ENCODE measurements around the gene MOV10. TPM values are rescaled to one million over a fixed set of nuclear protein-coding genes. Genes with fewer than 3 reads are reported as not detected.
A peak's percentile ranks its signal among the peaks of the same experiment; 100 is the strongest.

Gene MOV10
- total and polyA plus RNA-seq, 2 donors from 2014 or later = 60.6 to 62.5 TPM

- Histone ChIP-seq H3K27me3 (ENCODE audit: control insufficient read depth, insufficient read depth, low read length) (no peaks in the 10 kb centered on the region), H3K9ac (ENCODE audit: low read length in 3 of 3) (peak overlapping the region in 1 of 3 donors; percentile 62), H3K36me3 (ENCODE audit: control insufficient read depth in 2 of 3, insufficient read depth in 3 of 3, low read length in 3 of 3) (peaks cover 0 to 10% (median 1%) of the 10 kb centered on the region in 3 donors), H3K27ac (ENCODE audit: low read depth in 2 of 2, low read length in 2 of 2) (peak overlapping the region in 1 of 2 donors; percentile 77), H3K9me3 (ENCODE audit: control insufficient read depth in 2 of 3, insufficient read depth in 1 of 3, low read length in 3 of 3) (no peaks in the 10 kb centered on the region), H3K4me1 (ENCODE audit: control insufficient read depth in 2 of 3, insufficient read depth in 2 of 3, low read depth in 1 of 3, low read length in 3 of 3) (peaks cover 0 to 32% (median 20%) of the 10 kb centered on the region in 3 donors), H3K4me3 (ENCODE audit: low read length in 3 of 3) (peak overlapping the region in 2 of 3 donors; percentile 48 to 60)
- DNase-seq (peak; percentile 93 to 97 (median 95)), FAIRE-seq (no peak)
- intact Hi-C loops (cut with DNase I) = no loop called here
- TF ChIP-seq, protein P1, sequence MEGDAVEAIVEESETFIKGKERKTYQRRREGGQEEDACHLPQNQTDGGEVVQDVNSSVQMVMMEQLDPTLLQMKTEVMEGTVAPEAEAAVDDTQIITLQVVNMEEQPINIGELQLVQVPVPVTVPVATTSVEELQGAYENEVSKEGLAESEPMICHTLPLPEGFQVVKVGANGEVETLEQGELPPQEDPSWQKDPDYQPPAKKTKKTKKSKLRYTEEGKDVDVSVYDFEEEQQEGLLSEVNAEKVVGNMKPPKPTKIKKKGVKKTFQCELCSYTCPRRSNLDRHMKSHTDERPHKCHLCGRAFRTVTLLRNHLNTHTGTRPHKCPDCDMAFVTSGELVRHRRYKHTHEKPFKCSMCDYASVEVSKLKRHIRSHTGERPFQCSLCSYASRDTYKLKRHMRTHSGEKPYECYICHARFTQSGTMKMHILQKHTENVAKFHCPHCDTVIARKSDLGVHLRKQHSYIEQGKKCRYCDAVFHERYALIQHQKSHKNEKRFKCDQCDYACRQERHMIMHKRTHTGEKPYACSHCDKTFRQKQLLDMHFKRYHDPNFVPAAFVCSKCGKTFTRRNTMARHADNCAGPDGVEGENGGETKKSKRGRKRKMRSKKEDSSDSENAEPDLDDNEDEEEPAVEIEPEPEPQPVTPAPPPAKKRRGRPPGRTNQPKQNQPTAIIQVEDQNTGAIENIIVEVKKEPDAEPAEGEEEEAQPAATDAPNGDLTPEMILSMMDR (IDR thresholded peaks at IDR 0.05; ENCODE audit: borderline replicate concordance, extremely low read depth, insufficient read depth) = peak; percentile 84
These were observed 33.0 kb downstream of the MOV10 start for GRCh38 chr1:112707221-112708001.

DNA sequence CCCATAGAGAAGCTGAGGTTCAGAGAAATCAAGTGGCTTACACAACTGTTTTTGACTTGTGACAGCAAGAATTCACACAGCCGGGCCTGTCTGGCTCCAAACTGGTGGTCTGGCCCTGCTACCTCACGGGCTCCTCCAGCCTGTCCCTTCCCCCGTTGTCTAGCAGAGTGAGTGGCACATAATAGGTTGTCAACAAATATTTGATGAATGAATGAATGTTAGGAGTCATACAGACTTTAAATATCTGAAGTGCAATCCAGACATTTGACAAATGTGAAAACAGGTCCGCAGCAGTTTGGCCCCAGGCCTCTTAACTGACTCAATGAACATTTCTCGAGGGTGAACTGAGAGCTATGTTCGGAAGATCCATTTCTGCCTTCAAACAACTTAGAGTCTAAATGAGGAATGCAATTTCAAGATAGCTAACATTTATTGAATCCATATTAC is 33.6 kb downstream of the MOV10 start:
- no peaks in the 10 kb centered on the region for H3K27me3 ChIP-seq (ENCODE audit: control insufficient read depth, insufficient read depth, low read length)
- peaks cover 0 to 27% (median 20%) of the 10 kb centered on the region in 3 donors for H3K4me1 ChIP-seq (ENCODE audit: control insufficient read depth in 2 of 3, insufficient read depth in 2 of 3, low read depth in 1 of 3, low read length in 3 of 3)
- DNase-seq (peak in 1 of 5 donors; percentile 28), FAIRE-seq (no peak)
- H3K9me3 ChIP-seq (ENCODE audit: control insufficient read depth in 2 of 3, insufficient read depth in 1 of 3, low read length in 3 of 3) = no peaks in the 10 kb centered on the region
- H3K36me3 ChIP-seq (ENCODE audit: control insufficient read depth in 2 of 3, insufficient read depth in 3 of 3, low read length in 3 of 3) = peaks cover 0 to 3% (median 0%) of the 10 kb centered on the region in 3 donors
- H3K9ac ChIP-seq (ENCODE audit: low read length in 3 of 3) = peak overlapping the region in 1 of 3 donors; percentile 62
- intact Hi-C loops (cut with DNase I) = no loop called here
- H3K4me3 ChIP-seq (ENCODE audit: low read length in 3 of 3) = peak overlapping the region in 1 of 3 donors; percentile 60
- TF ChIP-seq, protein P1 (IDR thresholded peaks at IDR 0.05; ENCODE audit: borderline replicate concordance, extremely low read depth, insufficient read depth) = no peak
- no peak overlapping the region for H3K27ac ChIP-seq (ENCODE audit: low read depth in 2 of 2, low read length in 2 of 2)

DNA sequence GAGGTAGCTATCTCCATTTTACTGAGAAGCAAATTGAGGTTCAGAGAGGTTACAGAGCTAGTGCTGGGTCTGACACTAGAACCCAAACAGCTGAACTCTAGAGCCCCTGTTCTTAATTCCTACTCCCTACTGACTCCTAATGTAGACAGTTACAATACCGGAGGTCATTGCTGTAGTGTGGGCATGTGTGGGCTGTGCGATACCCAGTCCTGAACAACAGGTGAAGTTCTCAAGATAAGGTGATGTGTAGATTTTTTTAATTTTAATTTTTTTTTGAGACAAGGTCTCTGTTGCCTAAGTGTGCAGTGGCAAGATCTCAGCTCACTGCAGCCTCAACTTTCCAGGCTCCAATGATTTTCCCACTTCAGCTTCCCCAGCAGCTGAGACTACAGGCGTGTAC is 34.0 kb downstream of the MOV10 start:
- peaks cover 0 to 23% (median 20%) of the 10 kb centered on the region in 3 donors for H3K4me1 ChIP-seq (ENCODE audit: control insufficient read depth in 2 of 3, insufficient read depth in 2 of 3, low read depth in 1 of 3, low read length in 3 of 3)
- H3K27ac ChIP-seq (ENCODE audit: low read depth in 2 of 2, low read length in 2 of 2) = no peak overlapping the region
- TF ChIP-seq, protein P1 (IDR thresholded peaks at IDR 0.05; ENCODE audit: borderline replicate concordance, extremely low read depth, insufficient read depth) = no peak
- H3K9ac ChIP-seq (ENCODE audit: low read length in 3 of 3) = no peak overlapping the region
- no peaks in the 10 kb centered on the region for H3K36me3 ChIP-seq (ENCODE audit: control insufficient read depth in 2 of 3, insufficient read depth in 3 of 3, low read length in 3 of 3)
- no peaks in the 10 kb centered on the region for H3K9me3 ChIP-seq (ENCODE audit: control insufficient read depth in 2 of 3, insufficient read depth in 1 of 3, low read length in 3 of 3)
- FAIRE-seq (no peak), DNase-seq (peak in 1 of 5 donors; percentile 24)
- no peaks in the 10 kb centered on the region for H3K27me3 ChIP-seq (ENCODE audit: control insufficient read depth, insufficient read depth, low read length)
- intact Hi-C loops (cut with DNase I) = no loop called here
- no peak overlapping the region for H3K4me3 ChIP-seq (ENCODE audit: low read length in 3 of 3)

Data from kidney (tissue), 14 donors.